H1 (cell line): Measurements from ENCODE around the gene DNAJC17. TPM values are rescaled to one million over a fixed set of nuclear protein-coding genes. Genes with fewer than 3 reads are reported as not detected.

Experiments used
- CTCF ChIA-PET: fragments of 300-600 bp; sonication (Branson Sonifier 250); formaldehyde crosslinking; loops from one replicate; lab custom pipeline; 2021; ENCODE audit not compliant: partially characterized antibody; lab: Charles Lee
- POLR2A ChIA-PET: fragments of 300-600 bp; sonication (Branson Sonifier 250); formaldehyde crosslinking; loops from one replicate; lab custom pipeline; 2021; ENCODE audit warnings: inconsistent platforms; ENCODE audit not compliant: partially characterized antibody; lab: Charles Lee
- DNase-seq, 2 experiments: peaks; one replicate each; pipeline versions ENCODE4 v3.0.0 to v3.0.0-alpha.2; 2010 to 2022; ENCODE audit warnings: low spot score in 2 of 2, low read depth in 1 of 2, mixed read lengths in 1 of 2
- FAIRE-seq: peaks from 2 replicates; lab custom pipeline; 2011; peaks lifted over from hg19 to GRCh38; lab: Jason Lieb, UNC
- H2AFZ ChIP-seq: 2 replicates; pipeline ENCODE4 v1.8.1; 2012; ENCODE audit warnings: low read length, inconsistent platforms
- H2AK5ac ChIP-seq: 2 replicates; pipeline ENCODE4 v1.6.1; 2013; ENCODE audit warnings: low read depth, low read length
- H2BK120ac ChIP-seq: replicated peaks from 2 replicates; pipeline ENCODE3; 2013; ENCODE audit warnings: low read depth, low read length, inconsistent platforms
- H2BK12ac ChIP-seq: 2 replicates; pipeline ENCODE4 v1.6.1; 2013; ENCODE audit warnings: low read depth, low read length
- H2BK15ac ChIP-seq: 2 replicates; pipeline ENCODE4 v1.6.1; 2013; ENCODE audit warnings: low read length
- H2BK20ac ChIP-seq: 2 replicates; pipeline ENCODE4 v1.6.1; 2013; ENCODE audit warnings: low read length
- H2BK5ac ChIP-seq: 2 replicates; pipeline ENCODE4 v1.6.1; 2013; ENCODE audit warnings: low read depth, low read length
- H3K14ac ChIP-seq: 2 replicates; pipeline ENCODE4 v1.6.1; 2013; ENCODE audit warnings: inconsistent platforms; ENCODE audit not compliant: insufficient read length
- H3K18ac ChIP-seq: 2 replicates; pipeline ENCODE4 v1.6.1; 2013; ENCODE audit warnings: low read length; ENCODE audit errors: extremely low read depth
- H3K23ac ChIP-seq: 2 replicates; pipeline ENCODE4 v1.6.1; 2013; ENCODE audit warnings: inconsistent platforms; ENCODE audit not compliant: insufficient read length
- H3K23me2 ChIP-seq: 2 replicates; pipeline ENCODE4 v1.6.1; 2013; ENCODE audit warnings: low read depth, low read length
- H3K27ac ChIP-seq: 2 replicates; pipeline ENCODE4 v1.6.1; 2011; ENCODE audit warnings: low read depth, low read length, inconsistent platforms
- H3K27me3 ChIP-seq, 4 experiments: replicated peaks in 1 of 4; 1 replicate in 1 of 4; 2 replicates in 3 of 4; pipeline versions ENCODE4 v1.6.1 to v1.8.1; 2011 to 2013; ENCODE audit warnings: low read length in 3 of 4, mild to moderate bottlenecking in 3 of 4, inconsistent platforms in 2 of 4, mixed read lengths in 2 of 4, moderate library complexity in 1 of 4; ENCODE audit not compliant: control insufficient read depth in 3 of 4, insufficient read depth in 3 of 4; ENCODE audit errors: extremely low read depth in 1 of 4
- H3K36me3 ChIP-seq, 4 experiments: 2 replicates each; pipeline versions ENCODE4 v1.6.1 to v1.8.1; 2011 to 2013; ENCODE audit warnings: mild to moderate bottlenecking in 4 of 4, low read length in 3 of 4, moderate library complexity in 2 of 4, control low read depth in 1 of 4, inconsistent platforms in 1 of 4; ENCODE audit not compliant: insufficient read depth in 4 of 4, control insufficient read depth in 2 of 4
- H3K4ac ChIP-seq: replicated peaks from 2 replicates; pipeline ENCODE3; 2013; ENCODE audit warnings: low read length, low read depth, mixed read lengths, inconsistent platforms; ENCODE audit not compliant: insufficient read length
- H3K4me1 ChIP-seq, 4 experiments: replicated peaks in 1 of 4; 1 replicate in 1 of 4; 2 replicates in 3 of 4; pipeline versions ENCODE4 v1.6.1 to v1.8.1; 2011 to 2013; ENCODE audit warnings: low read length in 3 of 4, inconsistent platforms in 2 of 4, mixed read lengths in 1 of 4; ENCODE audit not compliant: insufficient read depth in 4 of 4, control insufficient read depth in 3 of 4
- H3K4me2 ChIP-seq, 2 experiments: 2 replicates each; pipeline versions ENCODE4 v1.6.1 to v1.8.1; 2011 to 2013; ENCODE audit warnings: low read depth in 2 of 2, low read length in 2 of 2, control low read depth in 1 of 2, inconsistent platforms in 1 of 2, mild to moderate bottlenecking in 1 of 2; ENCODE audit not compliant: insufficient read depth in 1 of 2
- H3K4me3 ChIP-seq, 4 experiments: fragments of 200-600, 300-600 bp in 1 of 4; sonication (generic), shearing (Covaris generic), sonication (Bioruptor Twin) in 1 of 4; 2 replicates each; pipeline versions ENCODE4 v1.5.1 to v1.8.1; 2011 to 2016; ENCODE audit warnings: low read length in 4 of 4, low read depth in 3 of 4, control low read depth in 2 of 4, inconsistent platforms in 2 of 4, mild to moderate bottlenecking in 2 of 4, mixed read lengths in 1 of 4, moderate library complexity in 1 of 4; ENCODE audit not compliant: insufficient read depth in 2 of 4; ENCODE audit errors: extremely low read depth in 1 of 4
- H3K56ac ChIP-seq: replicated peaks from 2 replicates; pipeline ENCODE3; 2013; ENCODE audit warnings: low read depth, mild to moderate bottlenecking, mixed read lengths, low read length, inconsistent platforms; ENCODE audit not compliant: insufficient read length
- H3K79me1 ChIP-seq: 2 replicates; pipeline ENCODE4 v1.6.1; 2013; ENCODE audit warnings: low read depth, low read length, control low read depth
- H3K79me2 ChIP-seq, 2 experiments: 2 replicates each; pipeline versions ENCODE4 v1.6.1 to v1.8.1; 2012 to 2013; ENCODE audit warnings: low read length in 2 of 2, mild to moderate bottlenecking in 2 of 2, inconsistent platforms in 1 of 2; ENCODE audit not compliant: insufficient read depth in 2 of 2, control insufficient read depth in 1 of 2
- H3K9ac ChIP-seq, 4 experiments: replicated peaks in 1 of 4; 1 replicate in 1 of 4; 2 replicates in 3 of 4; pipeline versions ENCODE4 v1.6.1 to v1.8.1; 2011 to 2013; ENCODE audit warnings: low read depth in 3 of 4, low read length in 3 of 4, control low read depth in 2 of 4, mild to moderate bottlenecking in 2 of 4, moderate library complexity in 2 of 4, inconsistent platforms in 1 of 4; ENCODE audit errors: extremely low read depth in 1 of 4
- H3K9me3 ChIP-seq, 2 experiments: 2 replicates each; pipeline versions ENCODE4 v1.6.1 to v1.8.1; 2012 to 2013; ENCODE audit warnings: mild to moderate bottlenecking in 2 of 2, moderate library complexity in 2 of 2, control low read depth in 1 of 2, inconsistent platforms in 1 of 2, low read depth in 1 of 2, low read length in 1 of 2, mixed read lengths in 1 of 2; ENCODE audit not compliant: insufficient read depth in 2 of 2
- H4K20me1 ChIP-seq, 2 experiments: replicated peaks in 1 of 2; 2 replicates each; pipeline versions ENCODE3 to v1.8.1; 2011 to 2013; ENCODE audit warnings: inconsistent platforms in 2 of 2, low read length in 2 of 2, mild to moderate bottlenecking in 1 of 2; ENCODE audit not compliant: insufficient read depth in 2 of 2, control insufficient read depth in 1 of 2
- H4K5ac ChIP-seq: 2 replicates; pipeline ENCODE4 v1.6.1; 2013; ENCODE audit warnings: low read length, low read depth, mixed read lengths, inconsistent platforms; ENCODE audit not compliant: insufficient read length
- H4K8ac ChIP-seq: 2 replicates; pipeline ENCODE4 v1.8.0; 2013; ENCODE audit warnings: mild to moderate bottlenecking, moderate library complexity, low read length, inconsistent platforms; ENCODE audit not compliant: insufficient read depth; ENCODE audit errors: extremely low read depth
- H4K91ac ChIP-seq: replicated peaks from 2 replicates; pipeline ENCODE3; 2013; ENCODE audit warnings: low read length, mixed read lengths, inconsistent platforms; ENCODE audit not compliant: insufficient read length
- CHD1 ChIP-seq: IDR thresholded peaks from 2 replicates; pipeline ENCODE4 v1.6.1; 2012; ENCODE audit warnings: low read depth, low read length, improper control_type of control experiment
- JUN ChIP-seq: IDR thresholded peaks from 2 replicates; pipeline ENCODE4 v1.6.1; 2011; ENCODE audit warnings: low read depth, mild to moderate bottlenecking, improper control_type of control experiment, low read length
- JUND ChIP-seq: IDR thresholded peaks from 2 replicates; pipeline ENCODE4 v1.6.1; 2011; ENCODE audit warnings: mild to moderate bottlenecking, improper control_type of control experiment, low read length
- POLR2A ChIP-seq, 2 experiments: IDR thresholded peaks; 1 replicate in 1 of 2; 2 replicates in 1 of 2; pipeline ENCODE4 v1.6.1; 2011; ENCODE audit warnings: low read depth in 2 of 2, low read length in 2 of 2, mild to moderate bottlenecking in 2 of 2; ENCODE audit errors: control extremely low read depth in 1 of 2
- TEAD4 ChIP-seq: IDR thresholded peaks from 2 replicates; pipeline ENCODE4 v1.6.1; 2012; ENCODE audit warnings: low read depth, low read length, inconsistent platforms, mixed read lengths
- WGBS, 2 experiments: shearing (Covaris generic) in 1 of 2; methylation state at CpG; one replicate each; pipeline versions ENCODE4 v1.1.6 to v1.1.7; 2013 to 2015; ENCODE audit warnings: low lambda C conversion rate in 2 of 2, mixed read lengths in 2 of 2, inconsistent platforms in 1 of 2, low coverage in 1 of 2, missing lambda C conversion rate in 1 of 2; ENCODE audit not compliant: insufficient replicate concordance in 2 of 2, insufficient coverage in 1 of 2, insufficient read length in 1 of 2; ENCODE audit errors: extremely low coverage in 1 of 2, missing lambda C conversion rate in 1 of 2; 5-methylcytosine and 5-hydroxymethylcytosine counted together
- polyA plus RNA-seq, 7 experiments: library from polyadenylated mRNA; depleted of rRNA in 3 of 7; stranded (reverse) in 5 of 7; unstranded in 2 of 7; fragments of >200 nt in 5 of 7; fragments of 200-250 nt in 2 of 7; gene quantifications; 1 replicate in 5 of 7; 2 replicates in 1 of 7; 4 replicates in 1 of 7; pipeline versions ENCODE4 v1.2.1 to v1.2.3, GENCODE V29; 2011 to 2013; ENCODE audit warnings: missing spikeins in 2 of 7, mixed read lengths in 2 of 7
- total RNA-seq: library from RNA; stranded (reverse); fragmentation: NEBNext Ultra II Directional; extraction: Animal tissue kit (Norgen Biotek cat#: 25700); gene quantifications from 2 replicates; pipeline ENCODE4 v1.2.1, GENCODE V29; 2021

The DNAJC17 gene
- total and polyA plus RNA-seq, 2 of the 8 experiments (the other 6 are each of a cell fraction or from before 2014, with no cell fraction given): 39.5 to 45.4 TPM

GRCh38 chr15:40845511-40846284 is 38.4 kb upstream of the DNAJC17 start:
- no peak for FAIRE-seq
- Histone ChIP-seq H3K9ac (peak overlapping the region in 1 of 4 experiments; percentile 16; a peak in 2 of 7 replicates), H4K5ac (no peak overlapping the region), H3K4ac (no peak overlapping the region), H2AFZ (no peak overlapping the region), H3K4me1 (peaks cover 0 to 26% (median 15%) of the 10 kb centered on the region in 4 experiments; a peak in 6 of 7 replicates), H3K79me2 (peaks cover 0 to 52% of the 10 kb centered on the region in 2 experiments; a peak in 3 of 4 replicates), H3K36me3 (peaks cover 1 to 23% (median 3%) of the 10 kb centered on the region in 4 experiments; a peak in 6 of 8 replicates), H2BK5ac (peak overlapping the region; percentile 22), H4K20me1 (peaks cover 7 to 20% of the 10 kb centered on the region in 2 experiments), H3K18ac (no peak overlapping the region), H4K91ac (no peak overlapping the region), H3K9me3 (no peaks in the 10 kb centered on the region), H3K56ac (no peak overlapping the region), H3K4me3 (peak overlapping the region; percentile 16 to 88 (median 74); a peak in 7 of 8 replicates), H2BK20ac (no peak overlapping the region), H3K23me2 (peaks cover 13% of the 10 kb centered on the region), H3K23ac (no peak overlapping the region), H3K79me1 (peaks cover 24% of the 10 kb centered on the region), H4K8ac (no peak overlapping the region), H3K14ac (no peak overlapping the region), H2BK15ac (no peak overlapping the region), H2BK12ac (peak overlapping the region; percentile 35; the same call in 1 of the 2 replicates), H2AK5ac (peak overlapping the region; percentile 91; the same call in 1 of the 2 replicates), H3K27ac (no peak overlapping the region), H3K27me3 (peaks cover 0 to 2% (median 0%) of the 10 kb centered on the region in 4 experiments; a peak in 1 of 7 replicates), H2BK120ac (no peak overlapping the region), H3K4me2 (peak overlapping the region; percentile 85 to 96)
- WGBS, 2 experiments: 87% methylated on average over 8 of the region's 8 CpGs; no CpG with 5 or more reads in 1 of the 2 experiments
- ChIA-PET POLR2A (interaction anchor here (0.5 to 2.8 kb wide), 8 partner anchors 12 to 181 kb away, joined by 3 to 17 read pairs (median 5); partner anchors contain the start of genes DNAJC17 and GCHFR), CTCF (interaction anchor here (0.8 to 14.5 kb wide), 9 partner anchors 11 to 190 kb away, joined by 3 to 157 read pairs (median 5); partner anchors contain the start of gene RHOV)
- DNase-seq: no peak
- no peak for TF ChIP-seq CHD1
- peak in 1 of 2 experiments; percentile 53; a peak in 2 of 3 replicates for TF ChIP-seq POLR2A (IDR thresholded peaks at IDR 0.05; ENCODE audit: control extremely low read depth in 1 of 2, low read depth in 2 of 2, low read length in 2 of 2)
- TF ChIP-seq JUND: peak; percentile 86
- 0 out of 2 replicates have a peak, but pooled peaks have one; percentile 36 for TF ChIP-seq JUN
- 0 out of 2 replicates have a peak, but pooled peaks have one; percentile 36 for TF ChIP-seq TEAD4
